ENCODE results near the gene ARHGAP36.

Gene ARHGAP36

GRCh38 chrX:131067846-131068745 is 9.9 kb downstream of the ARHGAP36 start:
- Histone ChIP-seq H3K9me3 (ENCODE audit: insufficient read depth, low read length) (no peaks in the 10 kb centered on the region), H4K20me1 (ENCODE audit: low read depth, low read length) (no peaks in the 10 kb centered on the region), H2AFZ (ENCODE audit: low read depth, low read length, severe bottlenecking) (no peak overlapping the region), H3K9ac (ENCODE audit: low read length) (no peak overlapping the region), H3K9me2 (replicated peaks; ENCODE audit: insufficient read depth, low read length) (no peaks in the 10 kb centered on the region), H3K36me3 (ENCODE audit: low read length) (no peaks in the 10 kb centered on the region), H3F3A (ENCODE audit: insufficient read depth) (no peaks in the 10 kb centered on the region), H3K4me3 (ENCODE audit: insufficient read depth, low read length, poor library complexity, severe bottlenecking) (no peak overlapping the region), H3K27ac (ENCODE audit: low read depth, low read length) (no peak overlapping the region), H3K79me2 (ENCODE audit: insufficient read depth, low read length) (no peaks in the 10 kb centered on the region), H3K27me3 (ENCODE audit: low read length) (no peaks in the 10 kb centered on the region), H3K4me2 (ENCODE audit: low read depth, low read length, poor library complexity, severe bottlenecking) (no peak overlapping the region)
- TF ChIP-seq EZH2phosphoT487 (conservative IDR thresholded peaks at IDR 0.05; ENCODE audit: low read length): no peak
- no peak for TF ChIP-seq CTCF (IDR thresholded peaks at IDR 0.05; ENCODE audit: insufficient read depth, low read length, poor library complexity, severe bottlenecking)

DNA sequence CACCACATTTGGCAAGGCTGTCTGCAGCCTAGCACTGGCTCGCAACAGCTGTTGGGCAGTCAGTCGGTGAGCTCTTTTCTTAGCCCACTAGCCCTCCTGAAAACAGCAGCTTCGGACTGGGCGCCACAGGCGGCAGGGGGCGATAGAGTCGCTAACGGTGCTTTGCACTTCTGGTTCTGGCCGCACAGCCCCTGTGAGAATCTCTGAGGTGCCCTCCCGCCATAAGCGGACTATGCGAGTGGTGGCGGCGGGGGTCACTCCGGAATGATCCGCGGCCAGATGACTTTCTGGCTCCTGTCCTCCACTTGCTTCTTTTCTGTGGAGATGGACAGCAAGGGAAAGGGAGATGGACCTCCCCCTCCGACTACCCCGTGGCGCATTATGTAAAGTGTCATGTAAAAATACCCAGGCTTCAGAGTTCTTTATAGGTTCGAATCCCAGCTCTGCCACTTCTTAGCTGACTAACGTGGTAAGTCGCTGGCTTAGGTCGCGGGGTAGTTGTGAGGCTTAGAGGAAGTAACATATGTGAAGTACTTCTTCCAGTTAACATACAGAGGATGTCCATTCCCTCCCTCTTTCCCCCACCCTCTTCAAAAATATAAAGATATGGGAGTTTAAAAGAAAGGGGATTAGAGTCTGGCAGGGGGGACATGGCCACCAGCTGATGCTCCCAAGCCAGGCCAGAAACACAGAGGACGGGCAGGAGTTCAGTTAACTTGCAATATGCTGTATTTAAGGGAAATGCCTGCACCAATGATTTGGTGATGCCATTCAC is 11.0 kb downstream of the ARHGAP36 start:
- Histone ChIP-seq H3K4me2 (ENCODE audit: low read depth, low read length, poor library complexity, severe bottlenecking) (no peak overlapping the region), H4K20me1 (ENCODE audit: low read depth, low read length) (no peaks in the 10 kb centered on the region), H3K27me3 (ENCODE audit: low read length) (no peaks in the 10 kb centered on the region), H3K9ac (ENCODE audit: low read length) (no peak overlapping the region), H3K4me3 (ENCODE audit: insufficient read depth, low read length, poor library complexity, severe bottlenecking) (no peak overlapping the region), H3K9me2 (replicated peaks; ENCODE audit: insufficient read depth, low read length) (no peaks in the 10 kb centered on the region), H3K79me2 (ENCODE audit: insufficient read depth, low read length) (no peaks in the 10 kb centered on the region), H3K27ac (ENCODE audit: low read depth, low read length) (no peak overlapping the region), H2AFZ (ENCODE audit: low read depth, low read length, severe bottlenecking) (no peak overlapping the region), H3K36me3 (ENCODE audit: low read length) (no peaks in the 10 kb centered on the region), H3F3A (ENCODE audit: insufficient read depth) (no peaks in the 10 kb centered on the region), H3K9me3 (ENCODE audit: insufficient read depth, low read length) (no peaks in the 10 kb centered on the region)
- no peak for TF ChIP-seq EZH2phosphoT487 (conservative IDR thresholded peaks at IDR 0.05; ENCODE audit: low read length)
- TF ChIP-seq CTCF (IDR thresholded peaks at IDR 0.05; ENCODE audit: insufficient read depth, low read length, poor library complexity, severe bottlenecking): no peak

GRCh38 chrX:131072871-131073571 is 14.9 kb downstream of the ARHGAP36 start:
- no peaks in the 10 kb centered on the region for H3K27me3 ChIP-seq (ENCODE audit: low read length)
- no peak overlapping the region for H3K9ac ChIP-seq (ENCODE audit: low read length)
- TF ChIP-seq CTCF (IDR thresholded peaks at IDR 0.05; ENCODE audit: insufficient read depth, low read length, poor library complexity, severe bottlenecking): no peak
- TF ChIP-seq EZH2phosphoT487 (conservative IDR thresholded peaks at IDR 0.05; ENCODE audit: low read length): no peak
- H3K9me2 ChIP-seq (replicated peaks; ENCODE audit: insufficient read depth, low read length): no peaks in the 10 kb centered on the region
- no peaks in the 10 kb centered on the region for H3K36me3 ChIP-seq (ENCODE audit: low read length)
- H3K4me2 ChIP-seq (ENCODE audit: low read depth, low read length, poor library complexity, severe bottlenecking): no peak overlapping the region
- no peak overlapping the region for H3K4me3 ChIP-seq (ENCODE audit: insufficient read depth, low read length, poor library complexity, severe bottlenecking)
- H3K27ac ChIP-seq (ENCODE audit: low read depth, low read length): no peak overlapping the region
- no peaks in the 10 kb centered on the region for H4K20me1 ChIP-seq (ENCODE audit: low read depth, low read length)
- H2AFZ ChIP-seq (ENCODE audit: low read depth, low read length, severe bottlenecking): no peak overlapping the region
- H3K79me2 ChIP-seq (ENCODE audit: insufficient read depth, low read length): no peaks in the 10 kb centered on the region
- H3F3A ChIP-seq (ENCODE audit: insufficient read depth): no peaks in the 10 kb centered on the region
- H3K9me3 ChIP-seq (ENCODE audit: insufficient read depth, low read length): no peaks in the 10 kb centered on the region
